Mesenchymal stem cell (in vitro differentiated cells and primary cell): ENCODE data around the gene LHB.
A peak's percentile ranks its signal among the peaks of the same experiment; 100 is the strongest.

Experiments
- DNase-seq: peaks from one replicate; pipeline ENCODE4 v3.0.0-alpha.2; 2013
- H2AFZ ChIP-seq: one replicate; pipeline ENCODE4 v1.6.1; 2013; ENCODE audit warnings: low read depth, mild to moderate bottlenecking, control low read depth, inconsistent platforms, low read length, moderate library complexity
- H2AK5ac ChIP-seq: 2 replicates; pipeline ENCODE4 v1.6.1; 2013; ENCODE audit warnings: low read length, moderate library complexity, mild to moderate bottlenecking, inconsistent platforms; ENCODE audit not compliant: severe bottlenecking
- H2BK120ac ChIP-seq: one replicate; pipeline ENCODE4 v1.6.1; 2013; ENCODE audit warnings: low read depth, mild to moderate bottlenecking, inconsistent platforms, low read length, moderate library complexity
- H2BK12ac ChIP-seq, 2 experiments: one replicate each; pipeline ENCODE4 v1.6.1; 2013; ENCODE audit warnings: inconsistent platforms in 2 of 2, low read length in 2 of 2, mild to moderate bottlenecking in 2 of 2, moderate library complexity in 2 of 2, control low read depth in 1 of 2
- H2BK15ac ChIP-seq: one replicate; pipeline ENCODE4 v1.6.1; 2013; ENCODE audit warnings: mild to moderate bottlenecking, low read depth, inconsistent platforms; ENCODE audit not compliant: poor library complexity, severe bottlenecking
- H2BK5ac ChIP-seq: 2 replicates; pipeline ENCODE4 v1.6.1; 2013; ENCODE audit warnings: low read depth, mild to moderate bottlenecking, low read length, control low read depth, inconsistent platforms; ENCODE audit not compliant: poor library complexity, severe bottlenecking
- H3K14ac ChIP-seq, 2 experiments: one replicate each; pipeline ENCODE4 v1.6.1; 2013; ENCODE audit warnings: inconsistent platforms in 2 of 2, low read length in 2 of 2, control low read depth in 1 of 2, mild to moderate bottlenecking in 1 of 2, moderate library complexity in 1 of 2
- H3K18ac ChIP-seq, 2 experiments: one replicate each; pipeline ENCODE4 v1.6.1; 2013; ENCODE audit warnings: inconsistent platforms in 2 of 2, low read length in 2 of 2, control low read depth in 1 of 2, low read depth in 1 of 2, mild to moderate bottlenecking in 1 of 2
- H3K23ac ChIP-seq, 2 experiments: one replicate each; pipeline ENCODE4 v1.6.1; 2013; ENCODE audit warnings: inconsistent platforms in 2 of 2, low read length in 2 of 2, mild to moderate bottlenecking in 2 of 2, moderate library complexity in 2 of 2, control low read depth in 1 of 2
- H3K27ac ChIP-seq: 2 replicates; pipeline ENCODE4 v1.5.1; 2013; ENCODE audit warnings: mild to moderate bottlenecking, moderate library complexity, low read length, control low read depth, inconsistent platforms; ENCODE audit not compliant: poor library complexity, severe bottlenecking
- H3K27me3 ChIP-seq, 2 experiments: 2 replicates each; pipeline versions ENCODE4 v1.6.1 to v1.7.0; 2013; ENCODE audit warnings: low read length in 2 of 2, mild to moderate bottlenecking in 2 of 2, moderate library complexity in 2 of 2, control low read depth in 1 of 2, inconsistent platforms in 1 of 2; ENCODE audit not compliant: control insufficient read depth in 1 of 2, insufficient read depth in 1 of 2
- H3K36me3 ChIP-seq, 2 experiments: 2 replicates each; pipeline versions ENCODE4 v1.6.1 to v1.7.0; 2013; ENCODE audit warnings: low read length in 2 of 2, control low read depth in 1 of 2, inconsistent platforms in 1 of 2, low read depth in 1 of 2, mild to moderate bottlenecking in 1 of 2; ENCODE audit not compliant: insufficient read depth in 2 of 2, control insufficient read depth in 1 of 2
- H3K4ac ChIP-seq, 2 experiments: one replicate each; pipeline ENCODE4 v1.6.1; 2013; ENCODE audit warnings: inconsistent platforms in 2 of 2, low read length in 2 of 2, mild to moderate bottlenecking in 2 of 2, moderate library complexity in 2 of 2, control low read depth in 1 of 2, low read depth in 1 of 2
- H3K4me1 ChIP-seq: 2 replicates; pipeline ENCODE4 v1.6.1; 2013; ENCODE audit warnings: low read depth, low read length, control low read depth; ENCODE audit not compliant: control insufficient read depth, insufficient read depth
- H3K4me2 ChIP-seq: 2 replicates; pipeline ENCODE4 v1.6.1; 2013; ENCODE audit warnings: low read length, mild to moderate bottlenecking, inconsistent platforms; ENCODE audit not compliant: poor library complexity, severe bottlenecking
- H3K4me3 ChIP-seq, 2 experiments: 2 replicates each; pipeline versions ENCODE4 v1.5.1 to v1.7.0; 2013; ENCODE audit warnings: low read length in 2 of 2, mild to moderate bottlenecking in 2 of 2, control low read depth in 1 of 2, low read depth in 1 of 2; ENCODE audit not compliant: insufficient read depth in 1 of 2
- H3K79me1 ChIP-seq: replicated peaks from 2 replicates; pipeline ENCODE4 v1.6.1; 2013; ENCODE audit warnings: mild to moderate bottlenecking, control low read depth, low read length, inconsistent platforms; ENCODE audit not compliant: poor library complexity, severe bottlenecking
- H3K9ac ChIP-seq: 2 replicates; pipeline ENCODE4 v1.7.0; 2013; ENCODE audit warnings: mild to moderate bottlenecking, low read length, moderate library complexity
- H3K9me3 ChIP-seq: 2 replicates; pipeline ENCODE4 v1.7.0; 2013; ENCODE audit warnings: mild to moderate bottlenecking, low read length; ENCODE audit not compliant: control insufficient read depth
- H4K8ac ChIP-seq: one replicate; pipeline ENCODE4 v1.6.1; 2013; ENCODE audit warnings: inconsistent platforms, mild to moderate bottlenecking, low read length, moderate library complexity
- H4K91ac ChIP-seq: one replicate; pipeline ENCODE4 v1.6.1; 2013; ENCODE audit warnings: mild to moderate bottlenecking, low read length, inconsistent platforms
- WGBS: methylation state at CpG from one replicate; pipeline ENCODE4 v1.1.7; 2013; ENCODE audit warnings: mixed read lengths; 5-methylcytosine and 5-hydroxymethylcytosine counted together

LHB gene

DNA sequence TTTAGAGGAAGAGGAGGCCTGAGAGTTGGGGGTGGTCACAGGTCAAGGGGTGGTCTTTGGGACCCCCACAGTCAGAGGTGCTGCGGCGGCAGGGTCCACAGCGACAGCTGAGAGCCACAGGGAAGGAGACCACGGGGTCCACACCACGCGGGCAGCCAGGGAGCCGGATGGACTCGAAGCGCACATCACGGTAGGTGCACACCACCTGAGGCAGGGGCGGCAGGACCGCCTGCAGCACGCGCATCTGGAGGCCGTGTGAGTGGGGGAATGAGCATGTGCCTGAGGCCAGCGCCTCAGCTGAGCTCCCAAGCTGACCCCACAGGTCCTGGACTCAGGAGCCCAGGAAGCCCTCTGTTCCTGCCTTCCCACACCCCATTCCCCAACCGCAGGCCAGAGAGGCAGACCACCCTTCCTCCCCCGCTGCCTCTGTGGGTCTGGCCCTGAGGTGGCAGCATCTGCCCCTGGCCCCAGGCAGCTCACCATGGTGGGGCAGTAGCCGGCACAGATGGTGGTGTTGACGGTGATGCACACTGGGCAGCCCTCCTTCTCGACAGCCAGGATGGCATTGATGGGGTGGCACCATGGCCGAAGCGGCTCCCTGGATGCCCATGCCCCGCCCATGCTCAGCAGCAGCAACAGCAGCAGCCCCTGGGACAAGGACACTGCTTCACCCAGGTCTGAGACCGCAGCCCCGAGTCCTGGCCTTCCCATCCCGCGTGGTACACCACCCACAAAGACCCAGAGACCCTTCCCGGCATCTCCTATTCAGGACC lies 638 bp downstream of the LHB start:
- H4K91ac ChIP-seq: no peak overlapping the region
- no peak overlapping the region for H4K8ac ChIP-seq
- no peak overlapping the region for H3K14ac ChIP-seq
- no peak overlapping the region for H2BK12ac ChIP-seq
- H2AK5ac ChIP-seq: no peak overlapping the region
- no peak overlapping the region for H3K27ac ChIP-seq
- H3K9ac ChIP-seq: no peak overlapping the region
- WGBS: 100% methylated on average over 7 of the region's 29 CpGs
- H2AFZ ChIP-seq: no peak overlapping the region
- no peak overlapping the region for H3K23ac ChIP-seq
- H3K36me3 ChIP-seq: peaks cover 42 to 48% of the 10 kb centered on the region in 2 experiments
- H3K18ac ChIP-seq: no peak overlapping the region
- H3K79me1 ChIP-seq: no peaks in the 10 kb centered on the region
- no peak for DNase-seq
- no peak overlapping the region for H3K4me2 ChIP-seq
- no peak overlapping the region for H2BK5ac ChIP-seq
- no peak overlapping the region for H2BK120ac ChIP-seq
- no peak overlapping the region for H3K4ac ChIP-seq
- no peak overlapping the region for H3K4me3 ChIP-seq
- H2BK15ac ChIP-seq: no peak overlapping the region
- no peaks in the 10 kb centered on the region for H3K9me3 ChIP-seq
- H3K4me1 ChIP-seq: peaks cover 15% of the 10 kb centered on the region
- peaks cover 5 to 25% of the 10 kb centered on the region in 2 experiments for H3K27me3 ChIP-seq

DNA sequence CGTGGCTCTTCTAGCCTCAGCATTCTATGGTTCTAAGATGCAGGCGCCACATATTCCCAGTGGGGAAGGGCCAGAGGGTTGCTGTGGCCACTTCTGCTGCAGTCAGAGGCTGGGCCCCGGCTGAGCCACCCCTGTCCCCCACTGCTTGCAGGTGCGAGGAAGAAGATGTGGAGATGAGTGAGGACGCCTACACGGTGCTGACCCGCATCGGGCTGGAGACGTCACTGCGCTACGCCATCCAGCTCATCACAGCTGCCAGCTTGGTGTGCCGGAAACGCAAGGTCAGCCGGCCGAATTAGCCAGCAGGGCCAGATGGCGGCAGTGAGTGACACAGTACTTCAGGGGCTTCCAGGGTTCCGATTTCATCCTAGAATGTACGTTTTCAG lies 2.0 kb downstream of the LHB start:
- H3K14ac ChIP-seq: no peak overlapping the region
- WGBS: 90% methylated on average over 18 of the region's 18 CpGs
- H3K27ac ChIP-seq: no peak overlapping the region
- no peak overlapping the region for H2AK5ac ChIP-seq
- H3K18ac ChIP-seq: no peak overlapping the region
- no peak overlapping the region for H3K4me2 ChIP-seq
- no peak overlapping the region for H3K9ac ChIP-seq
- no peak overlapping the region for H2BK12ac ChIP-seq
- H3K36me3 ChIP-seq: peaks cover 54 to 62% of the 10 kb centered on the region in 2 experiments
- no peak overlapping the region for H4K91ac ChIP-seq
- DNase-seq: no peak
- no peak overlapping the region for H3K4me3 ChIP-seq
- H3K9me3 ChIP-seq: no peaks in the 10 kb centered on the region
- H2AFZ ChIP-seq: no peak overlapping the region
- H3K79me1 ChIP-seq: no peaks in the 10 kb centered on the region
- no peak overlapping the region for H4K8ac ChIP-seq
- peaks cover 5 to 13% of the 10 kb centered on the region in 2 experiments for H3K27me3 ChIP-seq
- no peak overlapping the region for H2BK15ac ChIP-seq
- peaks cover 10% of the 10 kb centered on the region for H3K4me1 ChIP-seq
- H3K23ac ChIP-seq: no peak overlapping the region
- no peak overlapping the region for H2BK5ac ChIP-seq
- H3K4ac ChIP-seq: no peak overlapping the region
- no peak overlapping the region for H2BK120ac ChIP-seq

DNA sequence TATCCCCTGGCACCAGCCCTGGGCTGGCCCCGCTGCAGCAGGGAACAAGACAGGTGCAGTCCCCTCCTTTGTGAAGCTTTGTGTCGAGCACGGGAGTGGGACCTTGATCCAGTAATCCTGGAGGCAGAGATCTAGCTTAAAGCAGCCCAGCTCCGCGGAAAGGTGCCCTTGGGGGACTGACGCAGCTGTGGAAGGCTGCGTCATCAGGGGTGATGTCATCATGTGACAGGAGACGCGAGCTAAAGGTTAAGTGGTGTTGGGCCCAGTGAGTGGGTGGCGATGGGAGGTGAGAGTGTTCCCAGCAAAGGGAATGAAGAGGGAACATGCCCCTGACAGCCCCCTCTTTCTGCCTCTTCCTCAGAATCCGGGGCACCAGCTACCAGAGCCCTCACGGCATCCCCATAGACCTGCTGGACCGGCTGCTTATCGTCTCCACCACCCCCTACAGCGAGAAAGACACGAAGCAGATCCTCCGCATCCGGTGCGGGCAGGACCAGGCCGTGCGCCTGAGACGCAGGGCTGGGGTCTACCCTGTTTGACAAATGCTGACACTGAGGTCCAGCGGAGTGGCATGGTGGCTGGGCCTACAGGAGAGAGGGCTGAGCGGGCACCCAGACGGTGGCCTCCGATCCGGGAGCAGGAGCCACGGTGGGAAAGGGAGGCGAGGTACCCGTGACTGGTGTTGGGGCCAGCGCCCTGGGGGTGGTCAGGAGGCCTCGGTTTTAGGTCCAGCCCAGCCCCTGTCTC lies 2.6 kb downstream of the LHB start:
- Histone ChIP-seq H3K4me1 (peaks cover 10% of the 10 kb centered on the region), H3K27ac (no peak overlapping the region), H3K4ac (no peak overlapping the region), H3K9me3 (no peaks in the 10 kb centered on the region), H3K14ac (no peak overlapping the region), H3K36me3 (peaks cover 60 to 67% of the 10 kb centered on the region in 2 experiments), H3K79me1 (no peaks in the 10 kb centered on the region), H2BK120ac (no peak overlapping the region), H3K9ac (no peak overlapping the region), H2AK5ac (no peak overlapping the region), H3K23ac (no peak overlapping the region), H4K91ac (no peak overlapping the region), H3K4me3 (no peak overlapping the region), H3K4me2 (no peak overlapping the region), H3K27me3 (peaks cover 5 to 8% of the 10 kb centered on the region in 2 experiments), H3K18ac (no peak overlapping the region), H2BK12ac (no peak overlapping the region), H2AFZ (no peak overlapping the region), H2BK5ac (no peak overlapping the region), H2BK15ac (no peak overlapping the region), H4K8ac (no peak overlapping the region)
- peak; percentile 44 for DNase-seq
- 89% methylated on average over 31 of the region's 32 CpGs for WGBS

DNA sequence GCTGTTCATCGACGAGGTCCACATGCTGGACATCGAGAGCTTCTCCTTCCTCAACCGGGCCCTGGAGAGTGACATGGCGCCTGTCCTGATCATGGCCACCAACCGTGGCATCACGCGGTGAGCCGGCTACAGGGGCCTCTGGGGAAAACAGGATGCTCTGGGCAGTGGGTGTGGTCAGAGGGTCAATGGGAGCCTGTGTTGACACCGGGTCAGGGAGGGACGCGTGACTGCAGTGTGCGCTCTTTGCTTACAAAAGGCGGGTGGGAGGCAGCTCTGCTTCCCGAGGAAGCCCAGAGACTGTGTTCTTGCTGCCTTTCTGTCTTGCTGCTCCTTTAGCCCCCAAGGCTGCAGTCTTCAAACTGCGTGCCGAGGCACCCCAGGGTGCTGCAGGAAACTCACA lies 5.7 kb downstream of the LHB start:
- Histone ChIP-seq H3K9me3 (no peaks in the 10 kb centered on the region), H3K23ac (no peak overlapping the region), H3K27ac (no peak overlapping the region), H2AFZ (no peak overlapping the region), H2BK12ac (no peak overlapping the region), H2BK15ac (no peak overlapping the region), H3K18ac (no peak overlapping the region), H4K8ac (no peak overlapping the region), H3K14ac (no peak overlapping the region), H3K9ac (no peak overlapping the region), H3K4me1 (no peaks in the 10 kb centered on the region), H2BK120ac (no peak overlapping the region), H3K4ac (no peak overlapping the region), H4K91ac (no peak overlapping the region), H3K27me3 (no peaks in the 10 kb centered on the region), H3K36me3 (peaks cover 70 to 74% of the 10 kb centered on the region in 2 experiments), H3K4me2 (no peak overlapping the region), H3K4me3 (no peak overlapping the region), H2BK5ac (no peak overlapping the region), H3K79me1 (peaks cover 1% of the 10 kb centered on the region), H2AK5ac (no peak overlapping the region)
- no peak for DNase-seq
- WGBS: 87% methylated on average over 17 of the region's 17 CpGs
